Measurements from ENCODE around the gene CDK5. TPM values are rescaled to one million over a fixed set of nuclear protein-coding genes. Genes with fewer than 3 reads are reported as not detected.

CDK5 gene
- total and polyA plus RNA-seq, 10 of the 15 experiments (the other 5 are each of a cell fraction or from before 2014, with no cell fraction given): 1.5 to 33.4 (median 21.6) TPM

- Histone ChIP-seq H3K9me3 (replicated peaks; ENCODE audit: control insufficient read depth, insufficient read depth, low read length) (no peaks in the 10 kb centered on the region), H3K27me3 (replicated peaks in 1 of 2; ENCODE audit: control insufficient read depth in 2 of 2, insufficient read depth in 2 of 2, low read length in 1 of 2) (no peaks in the 10 kb centered on the region), H4K20me1 (ENCODE audit: control insufficient read depth, insufficient read depth) (no peaks in the 10 kb centered on the region), H2AFZ (ENCODE audit: control insufficient read depth, low read depth, low read length) (no peak overlapping the region), H3K4me1 (ENCODE audit: control insufficient read depth, insufficient read depth, low read length) (no peaks in the 10 kb centered on the region), H3K4me3 (no peak overlapping the region), H3K9ac (ENCODE audit: control insufficient read depth, insufficient read depth, low read length) (no peak overlapping the region), H3K27ac (ENCODE audit: control insufficient read depth, insufficient read depth) (no peak overlapping the region), H3K4me2 (ENCODE audit: control insufficient read depth, insufficient read depth) (no peak overlapping the region), H3K36me3 (ENCODE audit: control insufficient read depth in 2 of 2, insufficient read depth in 2 of 2, low read length in 1 of 2) (peaks cover 11 to 27% of the 10 kb centered on the region in 2 experiments; a peak in 3 of 4 replicates), H3K79me2 (ENCODE audit: control insufficient read depth, insufficient read depth, low read length) (no peaks in the 10 kb centered on the region)
- RAD21 ChIA-PET (ENCODE audit: unreplicated experiment): no interaction called here
- ATAC-seq (no peak), FAIRE-seq (no peak), DNase-seq (ENCODE audit: low read depth, low spot score) (no peak)
- WGBS (ENCODE audit: insufficient coverage, insufficient replicate concordance, low lambda C conversion rate, missing lambda C conversion rate): 92% methylated on average over 17 of the region's 17 CpGs
- POLR2A ChIA-PET: no interaction called here
- intact Hi-C loops (cut with micrococcal nuclease; ENCODE audit: unreplicated experiment): no loop called here
- in situ Hi-C loops (cut with MboI): no loop called here
- CTCF ChIA-PET: no interaction called here
- BruUV-seq (replicated peaks): no TSS peak
- no peak for TF ChIP-seq SMAD1 (IDR thresholded peaks at IDR 0.05; ENCODE audit: low read depth, partially characterized antibody)
- no peak for TF ChIP-seq TCF12 (IDR thresholded peaks at IDR 0.05; ENCODE audit: low read depth, low read length)
- no peak for TF ChIP-seq SPI1 (IDR thresholded peaks at IDR 0.05; ENCODE audit: borderline replicate concordance, insufficient read depth, low read depth, low read length)
- no peak for TF ChIP-seq HSF1 (IDR thresholded peaks at IDR 0.05; ENCODE audit: low read depth, low read length)
- no peak for TF ChIP-seq TARDBP (IDR thresholded peaks at IDR 0.05; ENCODE audit: borderline replicate concordance)
- no peak for TF ChIP-seq PBX3 (IDR thresholded peaks at IDR 0.05; ENCODE audit: insufficient replicate concordance, low read depth, low read length)
- TF ChIP-seq, protein P1, sequence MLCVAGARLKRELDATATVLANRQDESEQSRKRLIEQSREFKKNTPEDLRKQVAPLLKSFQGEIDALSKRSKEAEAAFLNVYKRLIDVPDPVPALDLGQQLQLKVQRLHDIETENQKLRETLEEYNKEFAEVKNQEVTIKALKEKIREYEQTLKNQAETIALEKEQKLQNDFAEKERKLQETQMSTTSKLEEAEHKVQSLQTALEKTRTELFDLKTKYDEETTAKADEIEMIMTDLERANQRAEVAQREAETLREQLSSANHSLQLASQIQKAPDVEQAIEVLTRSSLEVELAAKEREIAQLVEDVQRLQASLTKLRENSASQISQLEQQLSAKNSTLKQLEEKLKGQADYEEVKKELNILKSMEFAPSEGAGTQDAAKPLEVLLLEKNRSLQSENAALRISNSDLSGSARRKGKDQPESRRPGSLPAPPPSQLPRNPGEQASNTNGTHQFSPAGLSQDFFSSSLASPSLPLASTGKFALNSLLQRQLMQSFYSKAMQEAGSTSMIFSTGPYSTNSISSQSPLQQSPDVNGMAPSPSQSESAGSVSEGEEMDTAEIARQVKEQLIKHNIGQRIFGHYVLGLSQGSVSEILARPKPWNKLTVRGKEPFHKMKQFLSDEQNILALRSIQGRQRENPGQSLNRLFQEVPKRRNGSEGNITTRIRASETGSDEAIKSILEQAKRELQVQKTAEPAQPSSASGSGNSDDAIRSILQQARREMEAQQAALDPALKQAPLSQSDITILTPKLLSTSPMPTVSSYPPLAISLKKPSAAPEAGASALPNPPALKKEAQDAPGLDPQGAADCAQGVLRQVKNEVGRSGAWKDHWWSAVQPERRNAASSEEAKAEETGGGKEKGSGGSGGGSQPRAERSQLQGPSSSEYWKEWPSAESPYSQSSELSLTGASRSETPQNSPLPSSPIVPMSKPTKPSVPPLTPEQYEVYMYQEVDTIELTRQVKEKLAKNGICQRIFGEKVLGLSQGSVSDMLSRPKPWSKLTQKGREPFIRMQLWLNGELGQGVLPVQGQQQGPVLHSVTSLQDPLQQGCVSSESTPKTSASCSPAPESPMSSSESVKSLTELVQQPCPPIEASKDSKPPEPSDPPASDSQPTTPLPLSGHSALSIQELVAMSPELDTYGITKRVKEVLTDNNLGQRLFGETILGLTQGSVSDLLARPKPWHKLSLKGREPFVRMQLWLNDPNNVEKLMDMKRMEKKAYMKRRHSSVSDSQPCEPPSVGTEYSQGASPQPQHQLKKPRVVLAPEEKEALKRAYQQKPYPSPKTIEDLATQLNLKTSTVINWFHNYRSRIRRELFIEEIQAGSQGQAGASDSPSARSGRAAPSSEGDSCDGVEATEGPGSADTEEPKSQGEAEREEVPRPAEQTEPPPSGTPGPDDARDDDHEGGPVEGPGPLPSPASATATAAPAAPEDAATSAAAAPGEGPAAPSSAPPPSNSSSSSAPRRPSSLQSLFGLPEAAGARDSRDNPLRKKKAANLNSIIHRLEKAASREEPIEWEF (IDR thresholded peaks at IDR 0.05; ENCODE audit: insufficient replicate concordance, low read depth, low read length): no peak
- TF ChIP-seq HDAC2 (IDR thresholded peaks at IDR 0.05): no peak
- TF ChIP-seq GATAD2B (conservative IDR thresholded peaks at IDR 0.05; ENCODE audit: low read depth): no peak
- no peak for TF ChIP-seq SREBF2 (IDR thresholded peaks at IDR 0.05; ENCODE audit: low read length)
- TF ChIP-seq ZBED1 (IDR thresholded peaks at IDR 0.05; ENCODE audit: borderline replicate concordance): no peak
- SMC1A ChIA-PET (ENCODE audit: uncharacterized antibody, unreplicated experiment): no interaction called here
Observed at GRCh38 chr7:151069841-151070573, 12.3 kb upstream of the CDK5 start.
